Osteoblast (primary cell): ENCODE data around the gene SLC38A10. TPM values are rescaled to one million over a fixed set of nuclear protein-coding genes. Genes with fewer than 3 reads are reported as not detected.

Source experiments
- DNase-seq: peaks from one replicate; pipeline ENCODE4 v3.0.0; 2011; ENCODE audit warnings: low spot score, mixed read lengths; ENCODE audit not compliant: insufficient read length; ENCODE audit errors: missing footprints
- H2AFZ ChIP-seq: 2 replicates; pipeline ENCODE4 v1.6.0; 2011; ENCODE audit warnings: mild to moderate bottlenecking, low read length
- H3K27ac ChIP-seq: 2 replicates; pipeline ENCODE4 v1.5.1; 2011; ENCODE audit warnings: mild to moderate bottlenecking, low read depth, low read length, moderate library complexity
- H3K27me3 ChIP-seq: 2 replicates; pipeline ENCODE4 v1.6.0; 2012; ENCODE audit warnings: mild to moderate bottlenecking, control low read depth, inconsistent platforms, low read length, moderate library complexity; ENCODE audit not compliant: insufficient read depth
- H3K36me3 ChIP-seq: 2 replicates; pipeline ENCODE4 v1.5.1; 2011; ENCODE audit warnings: mild to moderate bottlenecking, low read length, control low read depth, moderate library complexity; ENCODE audit not compliant: insufficient read depth
- H3K4me1 ChIP-seq: 2 replicates; pipeline ENCODE4 v1.5.1; 2011; ENCODE audit warnings: mild to moderate bottlenecking, low read length, control low read depth, moderate library complexity; ENCODE audit not compliant: insufficient read depth
- H3K4me2 ChIP-seq: 2 replicates; pipeline ENCODE4 v1.6.0; 2011; ENCODE audit warnings: mild to moderate bottlenecking, low read length; ENCODE audit not compliant: insufficient read depth
- H3K4me3 ChIP-seq: fragments of 200-600 bp; sonication (generic); 3 replicates; pipeline ENCODE4 v1.5.1; 2012; ENCODE audit warnings: mild to moderate bottlenecking, low read length, inconsistent platforms; ENCODE audit not compliant: insufficient read depth
- H3K79me2 ChIP-seq: 2 replicates; pipeline ENCODE4 v1.6.0; 2012; ENCODE audit warnings: mild to moderate bottlenecking, low read length, control low read depth, inconsistent platforms; ENCODE audit not compliant: insufficient read depth
- H3K9me3 ChIP-seq: 2 replicates; pipeline ENCODE4 v1.5.1; 2011; ENCODE audit warnings: low read depth, low read length, control low read depth
- H4K20me1 ChIP-seq: 2 replicates; pipeline ENCODE4 v1.6.0; 2012; ENCODE audit warnings: mild to moderate bottlenecking, low read length, control low read depth; ENCODE audit not compliant: insufficient read depth
- CTCF ChIP-seq: IDR thresholded peaks from 2 replicates; pipeline ENCODE4 v1.5.1; 2011; ENCODE audit warnings: mild to moderate bottlenecking, low read depth, low read length, moderate library complexity; ENCODE audit errors: extremely low read depth
- total RNA-seq: library from RNA; depleted of rRNA; stranded (reverse); fragments of >200 nt; gene quantifications from 2 replicates; pipeline ENCODE4 v1.2.3, GENCODE V29; 2012

Gene SLC38A10
- total RNA-seq, 1 donor: 92.6 TPM

DNA sequence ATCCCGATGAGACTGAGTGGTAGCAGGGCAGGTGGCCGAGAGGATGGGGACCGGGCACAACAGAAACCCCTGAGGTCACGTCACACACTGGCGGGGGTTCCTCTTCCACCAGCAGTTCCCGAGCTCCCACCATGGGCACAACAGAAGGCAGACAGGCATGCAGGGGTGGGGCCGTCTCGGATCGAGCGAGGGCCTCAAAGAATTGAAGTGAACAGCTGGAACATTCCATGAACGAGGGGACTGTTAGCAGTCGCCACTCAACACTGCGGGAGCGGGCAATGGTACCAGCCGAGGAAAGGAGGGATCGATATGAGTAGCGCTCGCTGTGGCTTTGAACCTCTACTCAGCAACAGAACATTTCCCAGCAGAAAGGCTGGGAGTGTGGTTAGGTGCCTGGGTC is 77.6 kb downstream of the SLC38A10 start:
- Histone ChIP-seq H3K36me3 (no peaks in the 10 kb centered on the region), H2AFZ (no peak overlapping the region), H3K4me3 (no peak overlapping the region), H3K27ac (no peak overlapping the region), H3K4me2 (no peak overlapping the region), H3K27me3 (no peaks in the 10 kb centered on the region), H3K9me3 (no peaks in the 10 kb centered on the region), H4K20me1 (peaks cover 4% of the 10 kb centered on the region), H3K4me1 (peaks cover 4% of the 10 kb centered on the region), H3K79me2 (peaks cover 11% of the 10 kb centered on the region)
- DNase-seq: peak; percentile 42
- no peak for TF ChIP-seq CTCF

DNA sequence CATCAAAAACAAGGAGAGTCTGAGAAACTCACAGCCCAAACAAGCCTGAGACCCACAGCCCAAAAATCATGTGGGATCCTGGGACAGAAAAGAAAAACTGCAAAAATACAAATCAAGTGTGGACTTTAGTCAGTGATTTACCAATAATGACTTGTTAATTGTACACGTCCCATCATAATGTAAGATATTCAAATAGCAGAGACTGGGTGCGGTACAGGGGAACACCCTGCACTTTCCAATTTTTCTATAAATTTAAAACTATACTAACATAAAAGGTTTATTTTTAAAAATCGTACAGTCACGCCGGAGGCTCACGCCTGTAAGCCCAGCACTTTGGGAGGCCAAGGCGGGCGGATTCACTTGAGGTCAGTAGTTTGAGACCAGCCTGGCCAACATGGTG is 81.1 kb downstream of the SLC38A10 start:
- Histone ChIP-seq H2AFZ (no peak overlapping the region), H3K27me3 (no peaks in the 10 kb centered on the region), H3K4me3 (no peak overlapping the region), H4K20me1 (peaks cover 4% of the 10 kb centered on the region), H3K27ac (no peak overlapping the region), H3K9me3 (no peaks in the 10 kb centered on the region), H3K4me1 (peaks cover 10% of the 10 kb centered on the region), H3K79me2 (no peaks in the 10 kb centered on the region), H3K36me3 (no peaks in the 10 kb centered on the region), H3K4me2 (no peak overlapping the region)
- TF ChIP-seq CTCF: no peak
- no peak for DNase-seq

DNA sequence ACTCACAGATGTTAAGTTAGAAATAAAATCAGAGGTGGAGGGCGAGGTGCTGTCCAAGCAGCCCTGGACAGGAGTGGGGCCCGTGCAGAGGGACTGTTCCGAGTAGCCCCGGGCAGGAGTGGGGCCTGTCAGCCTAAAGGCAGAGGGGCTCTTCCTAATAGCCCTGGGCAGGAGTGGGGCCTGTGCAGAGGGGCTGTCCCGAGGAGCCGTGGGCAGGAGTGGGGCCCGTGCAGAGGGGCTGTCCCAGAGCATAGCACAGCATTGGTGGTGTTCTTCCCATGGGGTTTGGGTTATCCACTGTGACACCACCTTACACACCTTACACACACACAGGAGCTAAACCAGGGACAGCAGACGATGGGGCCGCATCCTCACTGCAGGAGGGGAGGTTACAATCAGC is 82.7 kb downstream of the SLC38A10 start:
- Histone ChIP-seq H3K27ac (no peak overlapping the region), H3K79me2 (no peaks in the 10 kb centered on the region), H3K36me3 (no peaks in the 10 kb centered on the region), H3K9me3 (no peaks in the 10 kb centered on the region), H3K4me1 (peaks cover 10% of the 10 kb centered on the region), H2AFZ (no peak overlapping the region), H3K4me2 (no peak overlapping the region), H3K27me3 (no peaks in the 10 kb centered on the region), H3K4me3 (no peak overlapping the region), H4K20me1 (peaks cover 4% of the 10 kb centered on the region)
- no peak for DNase-seq
- no peak for TF ChIP-seq CTCF

DNA sequence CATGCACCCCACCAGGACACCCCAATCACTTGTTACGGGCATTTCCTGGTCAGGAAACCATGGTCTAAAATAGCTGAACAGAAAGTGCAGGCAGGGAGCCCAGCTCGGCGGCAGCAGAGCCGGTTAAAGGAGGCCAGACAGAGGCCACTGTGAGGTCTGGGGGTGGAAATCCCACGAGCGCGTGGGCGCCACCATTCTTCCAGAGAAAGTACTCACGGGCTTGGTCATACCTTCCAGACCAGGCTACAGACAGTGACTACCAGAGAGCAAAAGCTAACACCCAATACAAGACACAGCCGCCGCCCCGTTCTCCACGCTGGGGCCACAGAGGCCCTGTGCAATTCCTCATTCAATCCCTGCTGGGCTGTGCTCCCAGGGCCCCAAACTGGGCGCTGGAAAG is 84.2 kb downstream of the SLC38A10 start:
- Histone ChIP-seq H3K27me3 (no peaks in the 10 kb centered on the region), H3K9me3 (no peaks in the 10 kb centered on the region), H3K79me2 (no peaks in the 10 kb centered on the region), H3K4me3 (peak overlapping the region; percentile 47), H3K4me2 (peak overlapping the region; percentile 73), H4K20me1 (peaks cover 4% of the 10 kb centered on the region), H2AFZ (peak overlapping the region; percentile 85), H3K36me3 (no peaks in the 10 kb centered on the region), H3K27ac (peak overlapping the region; percentile 56), H3K4me1 (peaks cover 10% of the 10 kb centered on the region)
- no peak for TF ChIP-seq CTCF
- peak; percentile 97 for DNase-seq
